KG1 (cell line): ENCODE measurements around the gene GJB5.
"Not testable (repeated sequence)": the region's sequence is repeated elsewhere in the genome, so short reads cannot be mapped to it uniquely, and the experiment has no call there.

Source experiments
- DNase-seq: peaks from one replicate; lab custom pipeline; 2025; lab: John Stamatoyannopoulos, UW

GJB5 gene

GRCh38 chr1:34754964-34755637 is at the start of gene GJB5:
Gene GJB5 (plus strand): TSS chr1:34755047. CDS start chr1:34757331, 2,284 bp downstream.
- DNase-seq = no peak

DNA sequence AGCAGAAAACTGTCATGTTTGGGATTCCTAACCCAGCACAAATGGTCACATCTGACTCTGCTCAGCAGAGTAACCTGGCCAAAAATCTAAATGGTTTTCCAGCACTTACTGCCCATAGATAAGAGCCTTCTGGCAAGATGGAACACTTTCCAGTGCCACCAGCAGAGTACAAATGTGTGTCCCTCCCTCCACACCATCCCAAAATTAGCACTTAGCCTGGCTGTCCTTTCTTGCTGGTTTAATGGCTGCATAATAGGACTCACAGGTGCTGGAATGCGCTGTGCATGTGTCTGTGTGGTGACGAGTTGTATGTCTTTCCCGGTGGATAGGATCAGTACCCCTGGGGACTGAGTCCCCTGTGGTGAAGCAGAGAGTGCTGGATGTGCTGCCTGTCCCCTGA is 49.8 kb upstream of the GJB5 start:
- DNase-seq = no peak

DNA sequence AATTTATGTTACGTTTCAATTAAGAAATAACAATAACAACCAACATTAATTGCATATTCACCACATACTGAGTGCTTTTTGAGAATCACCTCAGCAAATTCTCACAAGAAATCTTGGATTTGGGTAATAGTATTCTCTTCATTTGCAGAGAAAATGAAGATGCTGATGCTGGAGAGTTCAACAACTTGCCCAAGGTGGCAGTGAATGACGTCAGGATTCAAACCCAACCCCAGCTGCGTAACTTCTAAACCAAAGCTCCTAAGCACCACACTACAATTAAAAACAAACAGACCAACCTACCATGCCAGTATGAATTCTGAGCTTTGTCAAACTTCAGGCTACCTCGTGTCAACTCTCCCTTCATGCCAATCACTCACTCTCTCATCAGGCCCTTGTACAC is 46.7 kb upstream of the GJB5 start:
- no peak for DNase-seq

- no peak for DNase-seq
Measured at GRCh38 chr1:34709547-34709946, 45.3 kb upstream of the GJB5 start.

- DNase-seq = no peak
Measured at GRCh38 chr1:34710812-34711211, 44.0 kb upstream of the GJB5 start.

- no peak for DNase-seq
Measured at GRCh38 chr1:34711485-34711884, 43.4 kb upstream of the GJB5 start.

DNA sequence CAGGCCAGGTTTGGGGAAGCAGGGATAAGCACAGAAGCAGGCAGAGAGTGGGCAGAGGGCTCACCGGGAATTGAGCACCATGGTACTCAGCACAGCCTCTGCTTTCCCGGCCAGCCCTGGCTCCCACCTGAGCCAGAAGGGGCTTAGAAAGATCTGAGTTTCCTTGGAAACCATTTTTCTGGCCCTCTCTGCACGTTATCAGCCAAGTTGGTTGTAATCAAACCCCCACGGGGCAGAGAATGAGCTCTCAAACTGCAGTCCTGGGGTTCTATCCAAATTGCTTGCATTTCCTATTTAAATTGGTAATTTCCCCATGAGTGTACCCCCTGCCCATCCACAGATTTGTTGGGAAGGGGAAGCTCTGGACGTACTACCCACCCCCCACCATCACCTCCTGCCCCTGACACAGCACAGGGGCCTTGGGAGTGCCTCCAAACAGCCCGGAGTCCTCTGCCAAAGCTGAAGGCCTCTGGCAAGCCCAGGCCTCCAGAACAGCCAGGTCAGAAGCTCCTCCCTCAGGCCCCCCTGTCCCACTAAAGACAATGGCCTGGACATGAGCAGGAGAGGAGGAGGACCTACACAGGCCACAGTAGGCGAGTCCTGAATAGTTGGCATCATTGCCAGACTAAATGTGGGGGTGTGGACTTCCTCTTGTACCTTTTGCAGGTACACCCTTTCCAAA is 42.7 kb upstream of the GJB5 start:
- DNase-seq = no peak

- DNase-seq = no peak
Measured at GRCh38 chr1:34713443-34713842, 41.4 kb upstream of the GJB5 start.

- DNase-seq = no peak
Measured at GRCh38 chr1:34714386-34714785, 40.5 kb upstream of the GJB5 start.

GRCh38 chr1:34715139-34715538 is 39.7 kb upstream of the GJB5 start:
- no peak for DNase-seq

DNA sequence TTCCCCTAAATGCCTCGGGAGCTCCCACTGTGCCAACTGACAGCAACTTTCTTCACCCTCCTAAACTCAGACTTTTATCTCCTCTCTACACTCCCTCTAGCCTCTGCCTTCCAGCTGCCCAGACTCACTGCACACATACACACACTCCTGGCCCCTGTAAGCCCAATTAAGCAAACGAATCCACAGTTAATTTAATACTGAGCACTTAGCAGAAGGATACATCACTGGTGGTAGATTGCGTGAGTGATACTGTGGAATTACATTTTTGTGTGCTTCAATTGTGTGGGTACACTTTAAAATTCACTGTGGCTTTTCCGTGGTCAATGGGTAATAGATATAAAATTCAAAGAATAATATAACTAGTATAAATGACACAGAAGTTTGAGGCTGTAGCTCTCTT is 33.6 kb upstream of the GJB5 start:
- no peak for DNase-seq

- no peak for DNase-seq
Measured at GRCh38 chr1:34721646-34722355, 33.0 kb upstream of the GJB5 start.

GRCh38 chr1:34726861-34727260 is 28.0 kb upstream of the GJB5 start:
- DNase-seq = no peak

- DNase-seq = no peak
Measured at GRCh38 chr1:34730485-34730884, 24.4 kb upstream of the GJB5 start.

GRCh38 chr1:34732831-34733230 is 22.0 kb upstream of the GJB5 start:
- not testable (repeated sequence) for DNase-seq

DNA sequence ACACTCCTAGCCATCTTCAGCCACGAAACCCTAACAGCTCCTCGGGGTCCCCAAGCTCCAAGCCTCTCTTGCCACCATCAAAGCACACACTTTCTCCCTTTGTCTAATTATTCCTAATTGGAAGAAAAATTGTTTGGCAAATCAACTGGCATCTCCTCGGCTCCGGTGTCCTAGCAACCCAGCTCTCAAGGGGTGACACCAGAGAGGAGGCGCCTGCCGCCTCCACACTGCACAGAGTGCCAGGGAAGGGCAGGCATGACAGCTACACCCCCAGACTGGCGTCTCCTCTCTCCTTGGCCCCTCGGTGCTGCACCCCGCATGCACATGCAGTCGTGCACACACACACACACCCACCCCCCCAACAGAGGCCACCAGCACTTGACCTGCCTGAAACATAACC is 18.2 kb upstream of the GJB5 start:
- DNase-seq = no peak

DNA sequence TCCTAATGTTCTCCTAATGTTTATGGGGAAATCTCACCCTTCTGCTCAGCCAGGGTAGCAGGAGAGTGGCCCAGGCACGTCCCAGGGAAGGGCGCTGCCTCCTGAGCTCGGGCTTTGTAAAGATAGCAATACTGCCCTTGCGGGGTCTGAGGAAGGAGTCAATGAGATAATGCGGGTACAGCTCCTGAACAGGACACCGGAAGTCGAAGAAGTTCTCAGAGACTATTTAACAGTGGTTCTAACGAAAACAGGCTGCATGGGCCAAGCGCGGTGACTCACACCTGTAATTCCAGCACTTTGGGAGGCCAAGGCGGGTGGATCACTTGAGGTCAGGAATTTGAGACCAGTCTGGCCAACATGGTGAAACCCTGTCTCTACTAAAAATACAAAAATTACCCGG is 17.6 kb upstream of the GJB5 start:
- DNase-seq = not testable (repeated sequence)

DNA sequence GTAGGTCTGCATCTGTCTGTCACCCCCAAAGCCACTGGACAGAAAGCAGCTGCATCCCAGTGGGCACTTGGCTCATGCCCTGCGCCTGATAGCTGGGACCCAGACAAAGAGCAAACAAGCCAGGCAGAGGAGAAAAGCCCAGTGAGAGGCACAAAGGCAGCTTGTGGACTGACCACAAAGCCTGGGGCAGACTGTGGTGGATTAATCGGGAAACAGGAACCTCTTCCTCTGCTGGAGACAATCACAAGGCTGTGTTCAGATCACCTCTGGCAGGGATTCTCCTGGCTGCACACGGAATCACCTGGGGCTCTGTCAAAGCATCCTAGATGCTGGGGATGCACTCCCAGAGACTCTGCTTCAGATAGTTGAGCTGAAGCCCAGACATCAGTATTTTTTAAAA is 15.2 kb upstream of the GJB5 start:
- DNase-seq = no peak

DNA sequence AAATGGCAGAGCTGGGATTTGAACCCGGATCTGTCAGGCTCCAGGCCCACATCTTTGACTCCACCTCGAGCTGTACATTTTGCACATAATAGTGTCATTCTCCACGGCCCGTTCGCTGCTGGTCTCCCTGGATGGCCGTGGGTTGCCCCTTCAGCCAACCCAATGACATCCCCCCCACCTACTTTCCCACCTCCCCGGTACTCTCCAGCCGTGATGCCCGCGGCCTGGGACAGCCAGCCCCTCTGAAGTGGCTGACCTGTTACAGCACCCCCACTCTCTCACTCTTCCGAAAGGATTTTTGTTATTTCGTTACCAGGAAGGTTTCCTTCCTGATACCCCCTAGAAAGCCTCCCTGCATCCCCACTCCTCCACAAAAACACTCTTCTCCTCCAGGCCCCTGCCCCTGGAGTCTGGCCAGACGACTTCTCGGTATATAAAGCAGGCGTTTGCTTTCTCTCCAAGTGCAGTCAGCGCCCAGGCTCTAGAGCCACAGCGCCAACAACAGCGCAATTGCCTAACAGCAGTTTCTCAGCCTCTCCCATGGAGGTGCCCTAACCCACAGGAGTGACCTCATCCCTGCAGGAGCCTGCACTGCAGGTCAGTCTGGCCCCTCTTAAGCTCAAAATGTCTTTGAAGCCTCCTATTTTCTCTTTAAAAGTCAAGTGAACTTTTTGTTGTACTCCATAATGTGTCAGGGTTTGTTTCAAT is 14.5 kb upstream of the GJB5 start:
- DNase-seq = no peak

GRCh38 chr1:34742667-34743270 is 12.1 kb upstream of the GJB5 start:
- DNase-seq = peak; percentile 53

DNA sequence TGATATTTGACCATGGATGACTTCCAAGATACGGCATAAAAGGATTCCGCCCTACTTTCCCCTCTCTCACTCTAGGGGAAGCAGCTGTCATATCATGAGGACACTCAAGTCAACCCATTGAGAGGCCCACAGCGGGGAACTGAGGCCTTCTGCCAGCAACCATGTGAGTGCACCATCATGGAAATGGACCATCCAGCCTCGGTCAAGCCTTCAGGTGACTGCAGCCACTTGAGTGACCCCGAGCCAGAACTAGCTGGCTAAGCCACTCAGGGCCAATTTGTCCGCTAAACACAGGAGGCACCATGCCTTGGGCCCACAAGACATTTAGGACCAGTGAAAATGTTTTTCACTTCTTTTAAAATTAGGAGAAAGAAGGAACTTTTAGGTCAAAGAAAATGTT is 11.1 kb upstream of the GJB5 start:
- DNase-seq = no peak

DNA sequence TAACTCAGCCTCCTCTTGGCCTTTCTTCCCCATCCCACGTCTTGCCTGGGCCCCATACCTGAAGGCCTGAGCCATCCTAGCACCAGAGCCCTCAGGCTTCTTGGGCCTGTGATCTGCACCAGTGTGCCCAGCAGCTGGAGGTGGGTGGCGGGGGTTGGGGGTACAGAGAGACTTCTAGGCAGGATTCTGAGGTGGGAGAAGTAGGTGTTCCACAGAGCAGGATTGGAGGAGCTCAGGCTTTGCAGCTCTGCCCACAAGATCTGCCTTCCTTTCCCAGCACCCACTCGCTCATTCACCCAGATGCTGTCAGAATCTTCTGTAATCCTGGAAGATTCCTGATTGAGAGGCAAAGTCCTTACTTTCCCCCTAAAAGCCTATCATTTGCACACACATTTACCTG is 10.0 kb upstream of the GJB5 start:
- DNase-seq = no peak
